IPS DF 4.7 (cell line): Measurements from ENCODE around the gene DDI1.

ENCODE experiments used
- DNase-seq: peaks from one replicate; pipeline ENCODE4 v3.0.0-alpha.2; 2013; ENCODE audit warnings: low spot score; ENCODE audit errors: extremely low read depth

The DDI1 gene

GRCh38 chr11:104036588-104036987 lies at the start of gene DDI1:
TSS of gene DDI1 (plus strand) at chr11:104036640. CDS start at chr11:104036823, 183 bp downstream.
- DNase-seq = no peak

DNA sequence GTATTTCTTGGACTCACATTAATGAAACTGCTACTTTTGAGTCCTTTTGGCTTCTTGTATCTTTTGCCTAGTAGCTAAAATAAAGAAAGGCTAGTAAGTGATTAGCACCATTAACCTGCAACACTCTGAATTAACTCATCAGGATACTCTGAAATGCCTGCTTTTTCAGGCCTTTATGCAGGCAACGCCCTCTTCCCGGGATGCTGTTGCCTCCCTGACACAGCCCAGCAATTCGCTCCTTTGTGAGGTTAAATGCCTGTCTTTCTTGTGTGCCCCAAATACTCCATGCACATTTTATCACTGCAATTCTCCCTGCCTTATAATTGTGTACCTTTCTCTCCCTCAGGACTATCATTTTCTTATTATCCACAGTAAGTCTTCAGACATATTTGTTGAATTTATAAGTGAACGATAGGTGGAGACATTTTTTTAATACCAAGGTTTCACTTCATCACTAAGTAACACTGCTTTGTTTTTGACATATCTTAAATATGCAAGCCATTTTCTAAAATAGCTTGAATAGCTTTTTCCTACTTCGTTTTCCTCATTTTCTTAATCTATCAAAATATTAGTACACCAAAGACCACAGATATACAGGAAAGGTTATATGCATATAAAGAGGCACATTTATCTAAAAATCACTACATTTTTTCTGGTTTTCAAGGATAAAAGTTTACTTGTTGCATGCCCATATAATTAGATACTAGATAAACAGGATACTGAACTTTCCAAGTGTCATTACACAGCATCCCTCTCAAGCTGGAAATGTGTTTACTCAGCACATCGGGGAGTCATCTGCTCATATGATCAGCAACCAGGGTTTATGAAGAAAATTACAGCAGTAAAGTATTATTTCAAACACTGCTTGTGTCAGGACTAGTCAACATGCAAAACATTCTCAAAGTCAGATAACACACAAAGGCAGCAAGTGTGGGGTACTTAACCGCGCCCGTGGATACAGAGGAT lies 48.5 kb upstream of the DDI1 start:
- DNase-seq = no peak

- DNase-seq = no peak
Observed at GRCh38 chr11:103988595-103988969, 47.9 kb upstream of the DDI1 start.

- DNase-seq = no peak
Observed at GRCh38 chr11:103993507-103993906, 42.9 kb upstream of the DDI1 start.

DNA sequence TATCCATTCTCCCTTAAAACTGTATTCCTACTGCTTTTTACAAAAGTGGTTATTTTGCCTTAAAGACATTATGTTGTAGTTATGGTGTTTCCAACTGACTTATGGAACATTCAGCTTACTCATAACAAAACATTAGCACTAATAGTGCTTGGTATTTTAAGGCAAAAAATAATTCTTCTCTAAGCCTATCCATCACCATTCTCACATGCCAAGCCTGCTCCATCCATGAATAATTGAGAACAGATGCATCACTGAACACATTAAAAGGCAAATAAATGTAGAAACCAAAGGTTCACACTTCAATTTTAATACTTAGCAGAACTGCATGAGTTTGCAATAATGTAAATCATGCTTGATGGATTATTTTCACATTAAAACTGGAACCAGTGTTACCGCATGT lies 42.3 kb upstream of the DDI1 start:
- no peak for DNase-seq

DNA sequence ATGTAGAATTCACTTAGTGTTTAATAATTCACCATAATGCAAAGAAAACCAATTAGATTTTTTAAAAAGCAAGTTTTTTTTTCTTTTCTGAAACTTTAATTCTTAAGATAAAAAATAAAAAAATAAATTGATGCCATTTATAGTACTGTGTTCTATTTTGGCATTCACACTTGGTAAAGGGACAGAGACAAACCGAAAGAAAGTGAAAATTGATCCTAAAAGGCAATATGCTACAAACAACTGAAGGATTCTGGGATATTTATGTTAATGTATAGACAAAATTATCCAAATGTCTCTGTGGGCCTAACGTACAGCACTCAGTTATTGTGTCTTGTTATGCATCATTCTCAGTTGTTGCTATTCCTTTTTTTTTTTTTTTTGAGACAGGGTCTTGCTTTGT lies 41.9 kb upstream of the DDI1 start:
- no peak for DNase-seq

DNA sequence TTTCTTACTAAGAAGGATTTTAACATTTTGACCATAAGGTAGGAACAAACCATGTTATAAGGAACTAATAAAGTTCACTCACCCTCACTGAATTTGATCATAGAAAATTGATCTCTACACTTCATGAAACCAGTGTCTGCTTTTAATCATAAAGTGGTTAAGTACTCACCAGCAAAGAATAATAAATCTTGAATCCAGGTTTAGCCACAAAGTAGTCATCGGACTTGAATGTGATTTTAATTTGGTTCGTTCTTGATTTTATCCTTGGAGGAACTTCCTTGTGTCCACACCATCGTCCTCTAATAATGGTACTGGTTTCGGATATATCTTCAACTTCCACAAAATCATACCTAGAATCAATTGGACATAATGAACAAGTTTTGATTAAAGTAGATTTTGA lies 40.5 kb upstream of the DDI1 start:
- no peak for DNase-seq

DNA sequence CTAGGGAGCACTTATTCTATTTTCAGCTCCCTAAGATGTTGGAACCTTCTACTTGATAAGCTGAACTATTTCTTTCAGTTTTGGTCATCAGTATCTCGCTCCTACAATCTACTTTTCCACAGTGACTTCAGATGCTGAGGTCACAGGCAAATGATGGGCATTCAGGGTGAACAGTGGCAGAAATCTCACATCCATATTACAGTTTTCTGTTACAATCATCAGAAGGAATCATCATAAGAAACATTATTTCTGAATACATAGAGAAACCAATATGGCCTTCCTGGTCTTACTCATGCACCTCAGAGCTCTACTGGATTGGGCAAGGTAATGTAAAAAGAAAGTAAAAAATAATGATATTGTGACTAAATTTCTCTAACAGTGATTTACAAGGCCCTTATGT lies 39.4 kb upstream of the DDI1 start:
- no peak for DNase-seq

GRCh38 chr11:103998826-103999508 lies 37.5 kb upstream of the DDI1 start:
- DNase-seq = no peak

GRCh38 chr11:104000798-104001197 lies 35.6 kb upstream of the DDI1 start:
- DNase-seq = no peak

- DNase-seq = no peak
Observed at GRCh38 chr11:104001561-104002056, 34.8 kb upstream of the DDI1 start.

GRCh38 chr11:104003491-104003890 lies 32.9 kb upstream of the DDI1 start:
- no peak for DNase-seq

- no peak for DNase-seq
Observed at GRCh38 chr11:104005234-104005855, 31.1 kb upstream of the DDI1 start.

GRCh38 chr11:104009744-104010143 lies 26.7 kb upstream of the DDI1 start:
- DNase-seq = no peak

GRCh38 chr11:104011044-104011443 lies 25.4 kb upstream of the DDI1 start:
- no peak for DNase-seq

DNA sequence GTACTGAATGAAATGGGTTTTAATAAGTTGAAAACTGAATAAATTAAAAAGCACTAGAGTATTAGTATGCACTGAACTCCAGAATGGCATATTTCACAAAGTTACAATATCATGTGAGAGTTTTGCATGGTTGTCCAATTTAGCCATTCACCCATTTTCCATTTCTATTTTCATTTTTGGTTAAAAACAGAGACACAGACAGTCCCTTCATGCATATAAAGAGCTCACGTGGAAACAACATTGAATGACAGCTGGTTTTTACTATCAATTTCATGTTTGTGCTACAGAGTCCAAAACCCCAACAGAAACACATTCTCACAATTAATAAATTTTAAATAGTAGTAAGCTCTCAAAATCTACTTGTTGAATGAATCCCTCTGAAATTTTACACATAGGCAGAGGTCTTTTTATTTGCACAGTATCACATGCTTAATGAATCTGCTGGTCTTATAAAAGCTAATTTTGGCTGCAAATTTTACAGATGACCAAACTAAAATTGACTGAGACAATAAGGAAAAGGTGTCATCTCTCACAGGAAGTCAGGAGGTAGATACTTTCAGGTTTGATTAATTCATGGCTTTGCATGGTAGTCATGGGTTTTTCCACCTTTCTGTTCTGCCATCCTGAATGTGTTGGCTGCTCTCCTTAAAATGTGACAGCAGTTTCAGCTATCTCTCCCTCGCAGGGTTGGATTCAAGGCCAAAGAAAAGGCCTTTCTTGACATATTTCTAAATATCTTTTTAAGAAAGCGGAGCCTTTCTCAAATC lies 20.6 kb upstream of the DDI1 start:
- no peak for DNase-seq

- DNase-seq = no peak
Observed at GRCh38 chr11:104024572-104024971, 11.9 kb upstream of the DDI1 start.

DNA sequence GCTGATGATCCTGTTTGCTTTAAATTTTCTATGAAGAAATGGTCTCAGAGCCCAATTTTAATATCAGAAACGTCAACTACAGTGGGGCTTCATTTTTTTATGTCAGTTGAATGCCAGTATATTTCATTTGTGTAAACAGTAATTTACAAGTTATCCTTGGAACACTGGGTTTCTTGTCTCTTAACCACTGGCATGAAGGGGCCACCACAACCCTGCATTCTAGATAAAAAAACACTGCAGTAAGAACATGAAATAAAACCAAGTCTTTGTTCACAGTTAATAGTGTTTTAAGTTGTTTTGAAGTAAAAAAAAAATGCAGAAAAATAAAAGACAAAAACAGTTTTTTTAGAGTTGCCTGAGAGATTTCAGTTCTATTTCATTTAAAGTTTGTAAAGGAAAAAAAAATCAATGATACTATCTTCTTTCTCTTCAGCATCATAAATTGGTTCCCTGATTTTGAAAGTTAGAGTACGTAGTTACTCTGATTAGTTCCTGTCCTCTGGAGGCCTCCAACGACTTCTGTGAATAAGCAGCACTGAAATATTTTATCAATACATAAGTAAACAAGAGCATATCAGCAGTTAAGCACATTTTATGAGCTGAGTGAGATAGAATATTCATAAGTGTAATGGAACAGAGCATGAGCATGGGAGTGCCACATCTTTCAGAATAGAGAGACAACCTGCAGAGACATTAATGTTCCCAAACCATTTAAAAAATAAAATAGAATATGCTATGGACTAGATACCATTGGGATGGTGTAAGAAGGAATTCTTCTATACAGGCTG lies 7.8 kb upstream of the DDI1 start:
- no peak for DNase-seq

- no peak for DNase-seq
Observed at GRCh38 chr11:104033134-104033533, 3.3 kb upstream of the DDI1 start.

DNA sequence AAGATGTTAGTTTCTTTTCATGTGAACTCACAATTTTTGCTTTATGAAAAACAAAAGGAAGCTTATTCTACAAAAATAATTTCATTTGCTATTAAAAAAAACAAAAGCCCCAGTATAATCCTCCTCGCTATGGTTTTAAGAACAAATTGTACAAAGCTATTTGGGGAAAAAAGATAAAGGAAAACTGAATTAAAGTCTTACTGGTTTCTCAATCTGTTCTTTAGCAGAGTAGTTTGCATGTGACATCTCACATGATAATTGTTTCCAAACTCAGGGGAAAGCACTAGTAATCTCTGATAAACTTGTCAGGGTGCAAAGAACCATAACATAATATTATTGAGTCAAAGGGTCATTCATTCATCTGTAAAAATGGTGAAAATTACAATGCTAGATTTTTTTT lies 2.9 kb upstream of the DDI1 start:
- no peak for DNase-seq
